ENCODE results near the gene FITM2.
A peak's percentile ranks its signal among the peaks of the same experiment; 100 is the strongest.

Gene FITM2

DNA sequence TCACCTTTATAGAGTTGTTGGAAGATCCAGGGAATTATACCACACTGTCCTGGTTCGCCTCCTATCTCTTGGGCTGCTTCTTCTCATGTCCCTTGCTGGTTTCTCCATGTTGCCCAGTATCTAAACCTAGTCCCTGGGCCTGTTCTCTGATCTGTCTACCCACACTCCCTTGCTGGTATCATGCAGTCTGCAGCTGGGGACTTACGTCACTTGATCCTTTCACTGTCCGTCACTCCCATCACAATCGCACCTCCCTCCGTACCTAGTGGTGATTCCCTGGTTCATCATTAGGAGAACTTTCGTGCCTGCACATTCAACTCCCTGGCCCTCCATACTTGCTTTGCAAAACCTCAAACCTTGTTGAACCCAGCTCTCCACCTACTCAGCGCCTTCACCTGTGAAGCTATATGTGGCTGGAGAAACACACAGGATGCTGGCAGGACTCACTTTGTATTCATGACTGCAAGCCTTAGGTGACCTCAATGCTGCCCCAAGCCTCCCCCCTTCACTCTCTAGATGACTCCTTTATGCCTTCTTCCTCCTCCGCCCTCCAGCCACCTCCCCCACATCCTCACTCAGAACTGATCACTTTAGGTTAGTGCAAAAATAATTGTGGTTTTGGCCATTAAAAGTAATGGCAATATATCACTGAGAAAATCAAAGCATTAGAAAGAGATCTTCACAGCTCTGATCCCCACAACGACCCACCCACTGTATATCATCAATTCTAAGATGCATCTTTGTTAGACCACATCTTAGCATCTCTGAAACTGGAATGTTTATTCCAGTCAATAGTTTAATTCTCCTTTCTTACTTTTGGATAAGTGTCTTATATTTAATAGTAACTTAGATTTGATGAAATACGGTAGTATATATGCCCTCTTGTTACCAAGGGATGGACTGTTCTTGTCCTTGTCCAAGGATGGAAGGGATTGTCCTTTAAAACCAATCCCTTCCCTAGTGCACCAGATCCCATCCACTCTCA lies 37.5 kb downstream of the FITM2 start:
- no peaks in the 10 kb centered on the region for H3F3A ChIP-seq (ENCODE audit: control insufficient read depth, insufficient read depth)
- no peaks in the 10 kb centered on the region for H3K9me2 ChIP-seq (replicated peaks; ENCODE audit: control insufficient read depth, low read length)
- H3K4me1 ChIP-seq (ENCODE audit: control insufficient read depth, low read length) = no peaks in the 10 kb centered on the region
- peaks cover 3% of the 10 kb centered on the region; the same call in 1 of the 2 replicates for H3K27me3 ChIP-seq (ENCODE audit: control insufficient read depth, low read length)
- no peaks in the 10 kb centered on the region for H3K9me3 ChIP-seq (ENCODE audit: control insufficient read depth, insufficient read depth, low read length)
- H4K20me1 ChIP-seq (ENCODE audit: control insufficient read depth, insufficient read depth, low read depth, low read length) = no peaks in the 10 kb centered on the region
- no peak overlapping the region for H3K4me2 ChIP-seq (ENCODE audit: low read length)
- H3K79me2 ChIP-seq (ENCODE audit: control insufficient read depth, low read length) = no peaks in the 10 kb centered on the region
- no peak for TF ChIP-seq EZH2phosphoT487 (IDR thresholded peaks at IDR 0.05; ENCODE audit: borderline replicate concordance, low read length)
- TF ChIP-seq, protein P1, sequence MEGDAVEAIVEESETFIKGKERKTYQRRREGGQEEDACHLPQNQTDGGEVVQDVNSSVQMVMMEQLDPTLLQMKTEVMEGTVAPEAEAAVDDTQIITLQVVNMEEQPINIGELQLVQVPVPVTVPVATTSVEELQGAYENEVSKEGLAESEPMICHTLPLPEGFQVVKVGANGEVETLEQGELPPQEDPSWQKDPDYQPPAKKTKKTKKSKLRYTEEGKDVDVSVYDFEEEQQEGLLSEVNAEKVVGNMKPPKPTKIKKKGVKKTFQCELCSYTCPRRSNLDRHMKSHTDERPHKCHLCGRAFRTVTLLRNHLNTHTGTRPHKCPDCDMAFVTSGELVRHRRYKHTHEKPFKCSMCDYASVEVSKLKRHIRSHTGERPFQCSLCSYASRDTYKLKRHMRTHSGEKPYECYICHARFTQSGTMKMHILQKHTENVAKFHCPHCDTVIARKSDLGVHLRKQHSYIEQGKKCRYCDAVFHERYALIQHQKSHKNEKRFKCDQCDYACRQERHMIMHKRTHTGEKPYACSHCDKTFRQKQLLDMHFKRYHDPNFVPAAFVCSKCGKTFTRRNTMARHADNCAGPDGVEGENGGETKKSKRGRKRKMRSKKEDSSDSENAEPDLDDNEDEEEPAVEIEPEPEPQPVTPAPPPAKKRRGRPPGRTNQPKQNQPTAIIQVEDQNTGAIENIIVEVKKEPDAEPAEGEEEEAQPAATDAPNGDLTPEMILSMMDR (IDR thresholded peaks at IDR 0.05; ENCODE audit: low read depth, low read length, poor library complexity, severe bottlenecking) = no peak
- no peak overlapping the region for H3K27ac ChIP-seq (ENCODE audit: low read depth, low read length)
- H3K36me3 ChIP-seq (ENCODE audit: control insufficient read depth, low read length) = no peaks in the 10 kb centered on the region
- no peak overlapping the region for H3K4me3 ChIP-seq (ENCODE audit: low read length)

DNA sequence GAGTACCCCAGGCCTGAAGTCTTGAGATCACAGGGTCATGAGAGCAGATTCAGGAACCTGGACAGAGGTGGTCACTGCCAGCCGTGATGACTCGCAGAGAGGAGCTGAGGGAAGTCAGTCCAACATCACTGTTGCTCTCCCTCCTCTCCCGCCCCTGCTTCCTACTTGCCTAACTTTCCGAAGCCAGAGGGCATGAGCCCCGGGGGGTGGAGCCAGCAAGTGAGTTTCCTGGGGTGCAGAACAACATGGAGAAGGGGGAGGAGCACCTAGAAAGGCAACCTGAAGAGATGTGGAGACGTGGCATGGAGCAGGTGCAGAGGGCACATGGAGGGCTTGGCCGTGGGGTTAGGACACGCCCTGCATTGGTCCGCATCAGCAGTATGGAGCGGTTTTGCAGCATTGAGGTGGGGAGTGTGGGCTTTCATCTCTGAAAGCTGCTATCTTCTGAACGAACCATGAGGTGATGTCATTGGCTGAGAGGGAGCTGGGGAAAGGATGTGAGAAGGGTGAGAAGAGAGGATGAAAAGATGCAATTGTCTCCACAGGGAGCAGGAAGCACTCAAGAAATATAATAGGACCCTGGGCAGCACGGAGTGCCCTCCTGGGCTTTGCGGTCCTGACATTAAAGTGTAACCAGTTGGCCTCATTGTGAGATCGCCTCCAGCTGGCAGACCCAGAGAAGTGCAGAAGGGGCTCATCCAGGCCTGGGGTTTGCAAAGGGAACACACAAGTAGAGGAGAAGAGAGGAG lies 38.9 kb downstream of the FITM2 start:
- Histone ChIP-seq H3K9me3 (ENCODE audit: control insufficient read depth, insufficient read depth, low read length) (no peaks in the 10 kb centered on the region), H3K4me3 (ENCODE audit: low read length) (no peak overlapping the region), H3K79me2 (ENCODE audit: control insufficient read depth, low read length) (no peaks in the 10 kb centered on the region), H3K4me1 (ENCODE audit: control insufficient read depth, low read length) (no peaks in the 10 kb centered on the region), H3K36me3 (ENCODE audit: control insufficient read depth, low read length) (no peaks in the 10 kb centered on the region), H3K4me2 (ENCODE audit: low read length) (no peak overlapping the region), H3K9me2 (replicated peaks; ENCODE audit: control insufficient read depth, low read length) (no peaks in the 10 kb centered on the region), H3F3A (ENCODE audit: control insufficient read depth, insufficient read depth) (no peaks in the 10 kb centered on the region), H4K20me1 (ENCODE audit: control insufficient read depth, insufficient read depth, low read depth, low read length) (no peaks in the 10 kb centered on the region), H3K27me3 (ENCODE audit: control insufficient read depth, low read length) (no peaks in the 10 kb centered on the region; the same call in 1 of the 2 replicates), H3K27ac (ENCODE audit: low read depth, low read length) (no peak overlapping the region)
- TF ChIP-seq EZH2phosphoT487 (IDR thresholded peaks at IDR 0.05; ENCODE audit: borderline replicate concordance, low read length) = no peak
- TF ChIP-seq, protein P1 (IDR thresholded peaks at IDR 0.05; ENCODE audit: low read depth, low read length, poor library complexity, severe bottlenecking) = peak; percentile 57

DNA sequence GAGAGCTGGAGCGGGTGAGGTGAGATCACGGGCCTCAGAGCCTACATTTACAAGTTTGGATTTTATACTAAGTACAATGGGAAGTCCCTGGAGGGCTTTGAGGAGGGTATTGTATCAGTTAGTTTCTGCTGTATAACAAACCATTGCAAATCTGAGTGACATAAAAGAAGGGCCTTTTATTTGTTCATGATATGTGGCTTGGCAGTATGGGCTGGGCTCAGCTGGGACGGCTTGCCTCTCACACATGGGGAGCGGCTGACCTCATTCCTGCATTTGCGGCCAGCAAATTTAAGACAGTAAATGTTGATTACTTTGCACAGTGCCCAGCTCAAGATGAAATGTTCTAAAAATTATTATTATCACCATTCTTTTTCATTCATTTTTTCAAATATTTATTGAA lies 42.2 kb downstream of the FITM2 start:
- no peak overlapping the region for H3K27ac ChIP-seq (ENCODE audit: low read depth, low read length)
- H3K9me2 ChIP-seq (replicated peaks; ENCODE audit: control insufficient read depth, low read length) = no peaks in the 10 kb centered on the region
- H3K4me3 ChIP-seq (ENCODE audit: low read length) = no peak overlapping the region
- no peaks in the 10 kb centered on the region for H3K79me2 ChIP-seq (ENCODE audit: control insufficient read depth, low read length)
- TF ChIP-seq EZH2phosphoT487 (IDR thresholded peaks at IDR 0.05; ENCODE audit: borderline replicate concordance, low read length) = no peak
- TF ChIP-seq, protein P1 (IDR thresholded peaks at IDR 0.05; ENCODE audit: low read depth, low read length, poor library complexity, severe bottlenecking) = no peak
- H3F3A ChIP-seq (ENCODE audit: control insufficient read depth, insufficient read depth) = no peaks in the 10 kb centered on the region
- no peak overlapping the region for H3K4me2 ChIP-seq (ENCODE audit: low read length)
- no peaks in the 10 kb centered on the region for H3K4me1 ChIP-seq (ENCODE audit: control insufficient read depth, low read length)
- H4K20me1 ChIP-seq (ENCODE audit: control insufficient read depth, insufficient read depth, low read depth, low read length) = no peaks in the 10 kb centered on the region
- no peaks in the 10 kb centered on the region for H3K9me3 ChIP-seq (ENCODE audit: control insufficient read depth, insufficient read depth, low read length)
- H3K27me3 ChIP-seq (ENCODE audit: control insufficient read depth, low read length) = no peaks in the 10 kb centered on the region
- no peaks in the 10 kb centered on the region for H3K36me3 ChIP-seq (ENCODE audit: control insufficient read depth, low read length)

Measured in DOHH2 (cell line).